H1 (cell line): ENCODE data around the gene OR2V2. TPM values are rescaled to one million over a fixed set of nuclear protein-coding genes. Genes with fewer than 3 reads are reported as not detected.

Source experiments
- CTCF ChIA-PET: fragments of 300-600 bp; sonication (Branson Sonifier 250); formaldehyde crosslinking; loops from one replicate; lab custom pipeline; 2021; ENCODE audit not compliant: partially characterized antibody; lab: Charles Lee
- POLR2A ChIA-PET: fragments of 300-600 bp; sonication (Branson Sonifier 250); formaldehyde crosslinking; loops from one replicate; lab custom pipeline; 2021; ENCODE audit warnings: inconsistent platforms; ENCODE audit not compliant: partially characterized antibody; lab: Charles Lee
- DNase-seq, 2 experiments: peaks; one replicate each; pipeline versions ENCODE4 v3.0.0 to v3.0.0-alpha.2; 2010 to 2022; ENCODE audit warnings: low spot score in 2 of 2, low read depth in 1 of 2, mixed read lengths in 1 of 2
- FAIRE-seq: peaks from 2 replicates; lab custom pipeline; 2011; peaks lifted over from hg19 to GRCh38; lab: Jason Lieb, UNC
- H2AFZ ChIP-seq: 2 replicates; pipeline ENCODE4 v1.8.1; 2012; ENCODE audit warnings: low read length, inconsistent platforms
- H2AK5ac ChIP-seq: 2 replicates; pipeline ENCODE4 v1.6.1; 2013; ENCODE audit warnings: low read depth, low read length
- H2BK120ac ChIP-seq: replicated peaks from 2 replicates; pipeline ENCODE3; 2013; ENCODE audit warnings: low read depth, low read length, inconsistent platforms
- H2BK12ac ChIP-seq: 2 replicates; pipeline ENCODE4 v1.6.1; 2013; ENCODE audit warnings: low read depth, low read length
- H2BK15ac ChIP-seq: 2 replicates; pipeline ENCODE4 v1.6.1; 2013; ENCODE audit warnings: low read length
- H2BK20ac ChIP-seq: 2 replicates; pipeline ENCODE4 v1.6.1; 2013; ENCODE audit warnings: low read length
- H2BK5ac ChIP-seq: 2 replicates; pipeline ENCODE4 v1.6.1; 2013; ENCODE audit warnings: low read depth, low read length
- H3K14ac ChIP-seq: 2 replicates; pipeline ENCODE4 v1.6.1; 2013; ENCODE audit warnings: inconsistent platforms; ENCODE audit not compliant: insufficient read length
- H3K18ac ChIP-seq: 2 replicates; pipeline ENCODE4 v1.6.1; 2013; ENCODE audit warnings: low read length; ENCODE audit errors: extremely low read depth
- H3K23ac ChIP-seq: 2 replicates; pipeline ENCODE4 v1.6.1; 2013; ENCODE audit warnings: inconsistent platforms; ENCODE audit not compliant: insufficient read length
- H3K23me2 ChIP-seq: 2 replicates; pipeline ENCODE4 v1.6.1; 2013; ENCODE audit warnings: low read depth, low read length
- H3K27ac ChIP-seq: 2 replicates; pipeline ENCODE4 v1.6.1; 2011; ENCODE audit warnings: low read depth, low read length, inconsistent platforms
- H3K27me3 ChIP-seq, 4 experiments: replicated peaks in 1 of 4; 1 replicate in 1 of 4; 2 replicates in 3 of 4; pipeline versions ENCODE4 v1.6.1 to v1.8.1; 2011 to 2013; ENCODE audit warnings: low read length in 3 of 4, mild to moderate bottlenecking in 3 of 4, inconsistent platforms in 2 of 4, mixed read lengths in 2 of 4, moderate library complexity in 1 of 4; ENCODE audit not compliant: control insufficient read depth in 3 of 4, insufficient read depth in 3 of 4; ENCODE audit errors: extremely low read depth in 1 of 4
- H3K36me3 ChIP-seq, 4 experiments: 2 replicates each; pipeline versions ENCODE4 v1.6.1 to v1.8.1; 2011 to 2013; ENCODE audit warnings: mild to moderate bottlenecking in 4 of 4, low read length in 3 of 4, moderate library complexity in 2 of 4, control low read depth in 1 of 4, inconsistent platforms in 1 of 4; ENCODE audit not compliant: insufficient read depth in 4 of 4, control insufficient read depth in 2 of 4
- H3K4ac ChIP-seq: replicated peaks from 2 replicates; pipeline ENCODE3; 2013; ENCODE audit warnings: low read length, low read depth, mixed read lengths, inconsistent platforms; ENCODE audit not compliant: insufficient read length
- H3K4me1 ChIP-seq, 4 experiments: replicated peaks in 1 of 4; 1 replicate in 1 of 4; 2 replicates in 3 of 4; pipeline versions ENCODE4 v1.6.1 to v1.8.1; 2011 to 2013; ENCODE audit warnings: low read length in 3 of 4, inconsistent platforms in 2 of 4, mixed read lengths in 1 of 4; ENCODE audit not compliant: insufficient read depth in 4 of 4, control insufficient read depth in 3 of 4
- H3K4me2 ChIP-seq, 2 experiments: 2 replicates each; pipeline versions ENCODE4 v1.6.1 to v1.8.1; 2011 to 2013; ENCODE audit warnings: low read depth in 2 of 2, low read length in 2 of 2, control low read depth in 1 of 2, inconsistent platforms in 1 of 2, mild to moderate bottlenecking in 1 of 2; ENCODE audit not compliant: insufficient read depth in 1 of 2
- H3K4me3 ChIP-seq, 4 experiments: fragments of 200-600, 300-600 bp in 1 of 4; sonication (generic), shearing (Covaris generic), sonication (Bioruptor Twin) in 1 of 4; 2 replicates each; pipeline versions ENCODE4 v1.5.1 to v1.8.1; 2011 to 2016; ENCODE audit warnings: low read length in 4 of 4, low read depth in 3 of 4, control low read depth in 2 of 4, inconsistent platforms in 2 of 4, mild to moderate bottlenecking in 2 of 4, mixed read lengths in 1 of 4, moderate library complexity in 1 of 4; ENCODE audit not compliant: insufficient read depth in 2 of 4; ENCODE audit errors: extremely low read depth in 1 of 4
- H3K56ac ChIP-seq: replicated peaks from 2 replicates; pipeline ENCODE3; 2013; ENCODE audit warnings: low read depth, mild to moderate bottlenecking, mixed read lengths, low read length, inconsistent platforms; ENCODE audit not compliant: insufficient read length
- H3K79me1 ChIP-seq: 2 replicates; pipeline ENCODE4 v1.6.1; 2013; ENCODE audit warnings: low read depth, low read length, control low read depth
- H3K79me2 ChIP-seq, 2 experiments: 2 replicates each; pipeline versions ENCODE4 v1.6.1 to v1.8.1; 2012 to 2013; ENCODE audit warnings: low read length in 2 of 2, mild to moderate bottlenecking in 2 of 2, inconsistent platforms in 1 of 2; ENCODE audit not compliant: insufficient read depth in 2 of 2, control insufficient read depth in 1 of 2
- H3K9ac ChIP-seq, 4 experiments: replicated peaks in 1 of 4; 1 replicate in 1 of 4; 2 replicates in 3 of 4; pipeline versions ENCODE4 v1.6.1 to v1.8.1; 2011 to 2013; ENCODE audit warnings: low read depth in 3 of 4, low read length in 3 of 4, control low read depth in 2 of 4, mild to moderate bottlenecking in 2 of 4, moderate library complexity in 2 of 4, inconsistent platforms in 1 of 4; ENCODE audit errors: extremely low read depth in 1 of 4
- H3K9me3 ChIP-seq, 2 experiments: 2 replicates each; pipeline versions ENCODE4 v1.6.1 to v1.8.1; 2012 to 2013; ENCODE audit warnings: mild to moderate bottlenecking in 2 of 2, moderate library complexity in 2 of 2, control low read depth in 1 of 2, inconsistent platforms in 1 of 2, low read depth in 1 of 2, low read length in 1 of 2, mixed read lengths in 1 of 2; ENCODE audit not compliant: insufficient read depth in 2 of 2
- H4K20me1 ChIP-seq, 2 experiments: replicated peaks in 1 of 2; 2 replicates each; pipeline versions ENCODE3 to v1.8.1; 2011 to 2013; ENCODE audit warnings: inconsistent platforms in 2 of 2, low read length in 2 of 2, mild to moderate bottlenecking in 1 of 2; ENCODE audit not compliant: insufficient read depth in 2 of 2, control insufficient read depth in 1 of 2
- H4K5ac ChIP-seq: 2 replicates; pipeline ENCODE4 v1.6.1; 2013; ENCODE audit warnings: low read length, low read depth, mixed read lengths, inconsistent platforms; ENCODE audit not compliant: insufficient read length
- H4K8ac ChIP-seq: 2 replicates; pipeline ENCODE4 v1.8.0; 2013; ENCODE audit warnings: mild to moderate bottlenecking, moderate library complexity, low read length, inconsistent platforms; ENCODE audit not compliant: insufficient read depth; ENCODE audit errors: extremely low read depth
- H4K91ac ChIP-seq: replicated peaks from 2 replicates; pipeline ENCODE3; 2013; ENCODE audit warnings: low read length, mixed read lengths, inconsistent platforms; ENCODE audit not compliant: insufficient read length
- BRCA1 ChIP-seq: IDR thresholded peaks from 2 replicates; pipeline ENCODE4 v1.6.1; 2012; ENCODE audit warnings: low read depth, low read length, improper control_type of control experiment
- CHD1 ChIP-seq: IDR thresholded peaks from 2 replicates; pipeline ENCODE4 v1.6.1; 2012; ENCODE audit warnings: low read depth, low read length, improper control_type of control experiment
- FOSL1 ChIP-seq: IDR thresholded peaks from 2 replicates; pipeline ENCODE4 v1.6.1; 2011; ENCODE audit warnings: mild to moderate bottlenecking, low read depth, low read length, moderate library complexity; ENCODE audit not compliant: insufficient read depth
- GTF2F1 ChIP-seq: IDR thresholded peaks from 2 replicates; pipeline ENCODE4 v1.6.1; 2012; ENCODE audit warnings: low read depth, low read length, improper control_type of control experiment, borderline replicate concordance
- HDAC6 ChIP-seq: IDR thresholded peaks from one replicate; pipeline ENCODE4 v1.7.1; 2012; ENCODE audit warnings: low read depth, mild to moderate bottlenecking, inconsistent platforms, low read length, moderate library complexity
- JUN ChIP-seq: IDR thresholded peaks from 2 replicates; pipeline ENCODE4 v1.6.1; 2011; ENCODE audit warnings: low read depth, mild to moderate bottlenecking, improper control_type of control experiment, low read length
- KDM5A ChIP-seq: fragments of 200-600 bp; IDR thresholded peaks from 2 replicates; pipeline ENCODE4 v1.7.1; 2012; ENCODE audit warnings: mild to moderate bottlenecking, low read length, inconsistent platforms, mixed read lengths
- POLR2A ChIP-seq, 2 experiments: IDR thresholded peaks; 1 replicate in 1 of 2; 2 replicates in 1 of 2; pipeline ENCODE4 v1.6.1; 2011; ENCODE audit warnings: low read depth in 2 of 2, low read length in 2 of 2, mild to moderate bottlenecking in 2 of 2; ENCODE audit errors: control extremely low read depth in 1 of 2
- SP1 ChIP-seq: IDR thresholded peaks from 2 replicates; pipeline ENCODE4 v1.6.1; 2011; ENCODE audit warnings: low read depth, low read length
- SP4 ChIP-seq: IDR thresholded peaks from 2 replicates; pipeline ENCODE4 v1.6.1; 2012; ENCODE audit warnings: low read length, inconsistent platforms
- YY1 ChIP-seq: IDR thresholded peaks from 2 replicates; pipeline ENCODE4 v1.6.1; 2011; ENCODE audit warnings: low read depth, mild to moderate bottlenecking, low read length
- ZNF274 ChIP-seq: IDR thresholded peaks from 2 replicates; pipeline ENCODE4 v1.7.0; 2012; ENCODE audit warnings: low read length, borderline replicate concordance; ENCODE audit errors: extremely low read depth
- WGBS, 2 experiments: shearing (Covaris generic) in 1 of 2; methylation state at CpG; one replicate each; pipeline versions ENCODE4 v1.1.6 to v1.1.7; 2013 to 2015; ENCODE audit warnings: low lambda C conversion rate in 2 of 2, mixed read lengths in 2 of 2, inconsistent platforms in 1 of 2, low coverage in 1 of 2, missing lambda C conversion rate in 1 of 2; ENCODE audit not compliant: insufficient replicate concordance in 2 of 2, insufficient coverage in 1 of 2, insufficient read length in 1 of 2; ENCODE audit errors: extremely low coverage in 1 of 2, missing lambda C conversion rate in 1 of 2; 5-methylcytosine and 5-hydroxymethylcytosine counted together
- polyA plus RNA-seq, 7 experiments: library from polyadenylated mRNA; depleted of rRNA in 3 of 7; stranded (reverse) in 5 of 7; unstranded in 2 of 7; fragments of >200 nt in 5 of 7; fragments of 200-250 nt in 2 of 7; gene quantifications; 1 replicate in 5 of 7; 2 replicates in 1 of 7; 4 replicates in 1 of 7; pipeline versions ENCODE4 v1.2.1 to v1.2.3, GENCODE V29; 2011 to 2013; ENCODE audit warnings: missing spikeins in 2 of 7, mixed read lengths in 2 of 7
- total RNA-seq: library from RNA; stranded (reverse); fragmentation: NEBNext Ultra II Directional; extraction: Animal tissue kit (Norgen Biotek cat#: 25700); gene quantifications from 2 replicates; pipeline ENCODE4 v1.2.1, GENCODE V29; 2021
- TF ChIP-seq, protein P1 (sequence below): IDR thresholded peaks from 2 replicates; pipeline ENCODE4 v1.6.1; 2012; ENCODE audit warnings: inconsistent platforms
- TF ChIP-seq, protein P2 (sequence below): IDR thresholded peaks from 2 replicates; pipeline ENCODE4 v1.6.1; 2011; ENCODE audit warnings: low read length, improper control_type of control experiment

OR2V2 gene
- total and polyA plus RNA-seq, 2 of the 8 experiments (the other 6 are each of a cell fraction or from before 2014, with no cell fraction given), result not detected

DNA sequence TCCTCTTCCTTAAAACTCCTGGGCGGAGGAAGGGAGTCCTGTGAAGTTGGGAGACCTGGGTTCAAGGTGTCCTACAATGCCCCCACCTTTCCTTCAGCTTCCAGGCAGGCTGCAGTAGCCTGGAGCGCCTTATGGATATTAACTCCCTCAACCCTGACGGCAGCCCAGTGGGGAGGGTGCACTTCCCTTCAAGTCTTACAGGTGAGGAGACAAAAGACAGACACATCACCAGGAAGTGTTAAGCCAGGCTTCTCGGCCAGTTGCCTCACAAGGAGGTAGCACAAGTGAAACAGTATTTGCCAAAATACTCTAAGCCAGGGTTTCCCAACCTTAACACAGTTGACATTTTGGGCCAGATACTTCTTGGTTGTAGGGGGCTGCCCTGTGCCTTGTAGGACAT is 53.4 kb downstream of the OR2V2 start:
- H3K27ac ChIP-seq, result no peak overlapping the region
- ChIA-PET CTCF (interaction anchor here (3.3 to 14.5 kb wide), 2 partner anchors 11 to 12 kb away, joined by 13 to 197 read pairs; no protein-coding TSS in a partner anchor), POLR2A (interaction anchor here (1.9 to 8.4 kb wide), 4 partner anchors 8 to 42 kb away, joined by 5 to 90 read pairs (median 46); no protein-coding TSS in a partner anchor)
- H2BK5ac ChIP-seq, result no peak overlapping the region
- H3K23ac ChIP-seq, result no peak overlapping the region
- FAIRE-seq (no peak), DNase-seq (no peak)
- peaks cover 28 to 70% (median 55%) of the 10 kb centered on the region in 4 experiments for H3K27me3 ChIP-seq
- H4K91ac ChIP-seq, result no peak overlapping the region
- H2AFZ ChIP-seq, result no peak overlapping the region
- peaks cover 0 to 7% (median 0%) of the 10 kb centered on the region in 4 experiments; a peak in 1 of 8 replicates for H3K36me3 ChIP-seq
- H2BK120ac ChIP-seq, result no peak overlapping the region
- H3K9ac ChIP-seq, result no peak overlapping the region
- H2AK5ac ChIP-seq, result no peak overlapping the region
- no peak overlapping the region for H3K4me3 ChIP-seq
- no peak overlapping the region for H2BK12ac ChIP-seq
- no peak overlapping the region for H4K8ac ChIP-seq
- peaks cover 9 to 32% (median 21%) of the 10 kb centered on the region in 4 experiments for H3K4me1 ChIP-seq
- no peak overlapping the region for H3K56ac ChIP-seq
- H4K5ac ChIP-seq, result no peak overlapping the region
- no peaks in the 10 kb centered on the region for H3K79me2 ChIP-seq
- H2BK20ac ChIP-seq, result no peak overlapping the region
- no peak overlapping the region for H3K14ac ChIP-seq
- H3K4ac ChIP-seq, result no peak overlapping the region
- no peak overlapping the region for H2BK15ac ChIP-seq
- H3K18ac ChIP-seq, result no peak overlapping the region
- no peaks in the 10 kb centered on the region for H3K79me1 ChIP-seq
- WGBS, 2 experiments, result 48% methylated on average over 4 of the region's 4 CpGs; no CpG with 5 or more reads in 1 of the 2 experiments
- H3K4me2 ChIP-seq, result peak overlapping the region; percentile 1 to 15; a peak in 2 of 4 replicates
- peaks cover 17% of the 10 kb centered on the region; the same call in 1 of the 2 replicates for H3K23me2 ChIP-seq
- no peaks in the 10 kb centered on the region for H3K9me3 ChIP-seq
- H4K20me1 ChIP-seq, result peaks cover 2 to 3% of the 10 kb centered on the region in 2 experiments
- TF ChIP-seq ZNF274 (no peak), SP1 (no peak), CHD1 (no peak), YY1 (no peak), GTF2F1 (no peak), KDM5A (no peak), POLR2A (IDR thresholded peaks at IDR 0.05; ENCODE audit: control extremely low read depth in 1 of 2, low read depth in 2 of 2, low read length in 2 of 2) (no peak), BRCA1 (no peak), HDAC6 (no peak), JUN (no peak), FOSL1 (no peak), SP4 (no peak)
- TF ChIP-seq, protein P1, sequence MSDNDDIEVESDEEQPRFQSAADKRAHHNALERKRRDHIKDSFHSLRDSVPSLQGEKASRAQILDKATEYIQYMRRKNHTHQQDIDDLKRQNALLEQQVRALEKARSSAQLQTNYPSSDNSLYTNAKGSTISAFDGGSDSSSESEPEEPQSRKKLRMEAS, result no peak
- TF ChIP-seq, protein P2, sequence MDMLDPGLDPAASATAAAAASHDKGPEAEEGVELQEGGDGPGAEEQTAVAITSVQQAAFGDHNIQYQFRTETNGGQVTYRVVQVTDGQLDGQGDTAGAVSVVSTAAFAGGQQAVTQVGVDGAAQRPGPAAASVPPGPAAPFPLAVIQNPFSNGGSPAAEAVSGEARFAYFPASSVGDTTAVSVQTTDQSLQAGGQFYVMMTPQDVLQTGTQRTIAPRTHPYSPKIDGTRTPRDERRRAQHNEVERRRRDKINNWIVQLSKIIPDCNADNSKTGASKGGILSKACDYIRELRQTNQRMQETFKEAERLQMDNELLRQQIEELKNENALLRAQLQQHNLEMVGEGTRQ, result no peak
